SK-MEL-5 (cell line): ENCODE measurements around the gene FEZF1. TPM values are rescaled to one million over a fixed set of nuclear protein-coding genes. Genes with fewer than 3 reads are reported as not detected.

ENCODE experiments used
- DNase-seq: peaks from one replicate; pipeline ENCODE4 v3.0.0-alpha.2; 2016; ENCODE audit warnings: low read depth, low spot score
- in situ Hi-C: cut with HindIII; loops from 2 replicates; pipeline ENCODE4 v1.10.0; 2016; ENCODE audit warnings: low sequenced_read_pairs, high pct_unique_total_duplicates, low pct_unique_long_range_greater_than_20kb
- polyA plus RNA-seq, 2 experiments: library from polyadenylated mRNA; depleted of rRNA; stranded (reverse); fragments of >200 nt; gene quantifications; 2 replicates each; pipeline ENCODE4 v1.2.3, GENCODE V29; 2015
- total RNA-seq: library from RNA; depleted of rRNA; stranded (reverse); fragments of >200 nt; shearing (Covaris generic); gene quantifications from 2 replicates; pipeline ENCODE4 v1.2.3, GENCODE V29; 2014; rRNA removed

The FEZF1 gene
- 2.1 and 2.7 TPM in 2 replicates for total RNA-seq
- polyA plus RNA-seq (2015; cell fraction: cytosol; rRNA removed), result 1.8 and 3.7 TPM in 2 replicates
- polyA plus RNA-seq (2015; cell fraction: nucleus; rRNA removed), result 0.30 and 1.6 TPM in 2 replicates

- peak; percentile 82 for DNase-seq
- in situ Hi-C loops, result no loop called here
These were observed at the start of gene FEZF1 for GRCh38 chr7:122304319-122304975. FEZF1 (minus strand) TSS chr7:122304750; CDS start chr7:122304437, 313 bp downstream.

DNA sequence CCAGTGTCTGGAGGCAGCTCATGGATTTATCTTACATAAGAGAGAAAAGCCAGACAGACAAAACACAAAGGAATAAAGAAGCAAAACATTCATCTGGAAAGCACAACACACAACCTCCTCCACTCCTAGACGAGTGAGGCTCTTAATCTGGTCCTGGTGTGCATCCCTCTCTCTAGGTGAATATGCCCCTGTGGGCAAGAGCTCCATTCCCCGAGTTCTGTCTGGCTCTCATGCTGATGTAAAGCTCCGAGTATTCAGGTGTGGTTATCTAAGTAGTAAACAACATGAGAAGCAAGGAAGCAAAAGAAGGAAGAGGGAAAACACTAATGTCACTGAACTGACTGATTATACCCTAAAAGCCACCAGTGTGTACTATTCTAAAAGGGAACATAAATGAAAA is 47.9 kb upstream of the FEZF1 start:
- in situ Hi-C loops, result no loop called here
- DNase-seq, result no peak

DNA sequence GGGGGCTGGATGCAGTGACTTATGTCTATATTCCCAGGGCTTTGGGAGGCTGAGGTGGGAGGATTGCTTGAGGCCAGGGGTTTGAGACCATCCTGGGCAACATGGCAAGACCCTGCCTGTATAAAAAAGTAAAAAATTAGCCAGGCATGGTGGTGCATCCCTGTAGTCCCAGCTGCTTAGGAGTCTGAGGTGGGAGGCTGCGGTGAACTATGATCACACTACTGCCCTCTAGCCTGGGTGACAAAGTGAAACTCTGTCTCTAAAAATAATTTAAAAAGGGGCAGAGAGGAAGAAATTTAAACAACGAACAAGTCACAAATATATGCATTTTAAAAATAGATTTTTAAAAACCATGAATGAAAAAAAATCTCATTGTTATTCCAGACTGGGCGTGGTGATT is 46.2 kb upstream of the FEZF1 start:
- in situ Hi-C loops, result no loop called here
- DNase-seq, result no peak

- DNase-seq, result no peak
- in situ Hi-C loops, result no loop called here
These were observed 39.7 kb upstream of the FEZF1 start for GRCh38 chr7:122344303-122344620.

GRCh38 chr7:122343601-122344302 is 39.2 kb upstream of the FEZF1 start:
- DNase-seq, result no peak
- in situ Hi-C loops, result no loop called here

GRCh38 chr7:122340427-122340826 is 35.9 kb upstream of the FEZF1 start:
- in situ Hi-C loops, result no loop called here
- no peak for DNase-seq

- in situ Hi-C loops, result no loop called here
These were observed 34.8 kb upstream of the FEZF1 start for GRCh38 chr7:122339145-122339904.

DNA sequence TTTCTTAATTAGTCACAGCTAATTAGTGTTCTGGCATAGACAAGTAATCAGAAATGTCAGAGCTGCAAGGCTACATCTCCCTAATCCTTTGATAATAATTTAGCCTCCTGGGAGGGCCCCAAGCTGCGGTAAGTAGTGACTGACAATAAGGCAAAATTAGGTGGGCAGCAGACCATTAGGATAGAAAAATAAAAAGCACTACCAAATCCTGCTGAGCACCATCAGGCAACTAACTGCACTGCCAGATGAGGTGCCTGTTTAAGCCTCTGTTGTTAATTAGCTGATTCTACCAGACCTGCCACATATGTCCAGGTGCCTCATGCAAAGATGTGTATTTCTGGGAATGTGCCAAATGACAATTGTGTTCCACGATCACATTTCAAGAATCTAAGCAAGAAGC is 32.5 kb upstream of the FEZF1 start:
- DNase-seq, result no peak
- in situ Hi-C loops, result no loop called here

More at GRCh38 chr7:122339145-122339904, 34.8 kb upstream of the FEZF1 start:
- no peak for DNase-seq

- in situ Hi-C loops, result no loop called here
- no peak for DNase-seq
These were observed 24.7 kb upstream of the FEZF1 start for GRCh38 chr7:122329145-122329802.

- in situ Hi-C loops, result no loop called here
These were observed 23.4 kb upstream of the FEZF1 start for GRCh38 chr7:122327969-122328368.

DNA sequence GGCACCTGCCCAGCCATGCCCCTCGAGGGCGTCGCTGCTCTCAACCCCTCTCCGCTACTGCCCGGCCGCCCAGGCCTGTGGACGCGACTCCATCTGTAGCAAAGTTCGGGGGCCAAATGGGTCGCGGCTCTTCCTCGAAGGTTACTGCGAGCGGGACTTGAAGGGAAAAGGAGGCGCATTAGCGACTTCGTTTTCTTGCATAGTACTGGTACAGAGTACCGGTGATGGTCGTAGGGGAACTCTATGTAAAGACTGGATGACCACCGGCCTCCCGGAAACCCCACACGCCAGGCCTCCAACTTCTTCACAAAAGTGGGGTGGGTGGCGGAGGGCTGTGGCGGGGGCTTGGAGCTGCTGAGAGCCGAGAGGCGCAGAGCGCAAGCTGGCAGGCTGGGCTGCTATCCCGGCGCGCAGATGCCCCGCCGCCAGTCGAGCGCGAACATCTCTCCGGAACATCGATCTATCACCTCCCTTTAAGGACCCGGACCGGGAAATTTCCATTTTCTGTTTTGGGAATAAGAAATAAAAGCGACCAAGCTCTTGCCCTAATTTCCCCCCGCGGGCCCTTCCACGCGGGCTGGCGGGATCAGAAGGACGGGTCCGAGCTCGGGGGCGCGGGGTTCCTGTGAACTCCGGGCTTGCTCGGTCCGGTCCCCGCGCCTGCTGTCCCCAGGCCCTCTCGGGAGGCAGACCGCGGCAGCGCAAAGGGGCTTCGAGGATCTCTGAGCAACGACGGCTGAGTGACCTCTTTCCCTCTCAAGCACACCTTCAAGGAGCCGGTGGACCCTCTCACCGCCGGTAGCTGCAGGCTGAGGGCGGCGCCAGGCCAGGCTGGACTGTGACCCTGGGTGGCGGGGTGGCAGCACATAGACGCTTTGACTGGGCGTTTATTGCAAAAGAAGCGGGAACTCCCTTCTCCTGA is 12.2 kb upstream of the FEZF1 start:
- in situ Hi-C loops, result no loop called here

More at GRCh38 chr7:122327969-122328368, 23.4 kb upstream of the FEZF1 start:
- DNase-seq, result no peak

GRCh38 chr7:122315507-122316466 is 11.2 kb upstream of the FEZF1 start:
- in situ Hi-C loops, result no loop called here
- DNase-seq, result no peak

More for the DNA sequence above, 12.2 kb upstream of the FEZF1 start:
- no peak for DNase-seq

GRCh38 chr7:122314284-122314683 is 9.7 kb upstream of the FEZF1 start:
- in situ Hi-C loops, result no loop called here
- no peak for DNase-seq

- in situ Hi-C loops, result no loop called here
- DNase-seq, result no peak
These were observed 8.2 kb upstream of the FEZF1 start for GRCh38 chr7:122312789-122313188.

GRCh38 chr7:122311734-122312450 is 7.3 kb upstream of the FEZF1 start:
- in situ Hi-C loops, result no loop called here

More at GRCh38 chr7:122311734-122312450, 7.3 kb upstream of the FEZF1 start:
- no peak for DNase-seq
